ENCODE results near the gene CRNKL1. TPM values are rescaled to one million over a fixed set of nuclear protein-coding genes. Genes with fewer than 3 reads are reported as not detected.
A peak's percentile ranks its signal among the peaks of the same experiment; 100 is the strongest.

Gene CRNKL1
- total RNA-seq, 2 experiments from 2014 or later: 21.5 to 21.8 TPM

DNA sequence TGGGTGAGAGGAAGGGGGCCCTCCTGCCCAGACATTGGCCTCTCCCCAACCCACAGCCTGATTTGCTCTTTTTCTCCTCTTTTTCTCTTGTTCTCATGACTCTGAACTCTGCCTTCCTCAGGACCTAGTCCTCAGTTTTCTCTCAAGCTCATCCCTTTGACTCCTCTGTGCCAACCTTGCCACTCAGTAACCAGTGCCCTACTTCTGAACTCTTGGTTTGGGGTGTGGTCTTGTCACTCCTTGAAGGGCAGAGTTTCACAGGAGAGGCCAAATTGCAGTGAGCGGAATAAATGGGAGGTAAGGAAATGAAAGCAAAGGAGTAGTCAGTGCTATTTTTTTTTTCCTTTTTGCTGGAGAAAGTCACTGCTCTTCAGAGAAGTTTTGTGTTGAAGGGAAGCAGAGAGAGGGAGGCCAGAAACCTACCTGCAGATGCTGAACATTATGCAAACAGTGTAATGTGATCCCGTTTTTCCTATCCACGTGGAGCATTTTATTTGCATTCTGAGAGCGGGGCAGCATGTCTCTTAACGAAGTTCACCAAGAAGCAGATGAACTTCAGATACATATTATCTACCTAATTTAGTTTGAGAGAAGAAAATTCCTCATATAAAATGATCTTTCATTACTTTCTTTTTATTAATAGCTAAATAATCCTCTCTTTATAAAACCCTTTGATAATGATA is 27.0 kb upstream of the CRNKL1 start:
- ChIA-PET CTCF (no interaction called here), POLR2A (no interaction called here)
- no peaks in the 10 kb centered on the region for H3K36me3 Mint-ChIP-seq
- peaks cover 8% of the 10 kb centered on the region for H3K27me3 Mint-ChIP-seq
- no peak overlapping the region for H3K4me3 Mint-ChIP-seq
- no peaks in the 10 kb centered on the region for H3K4me1 Mint-ChIP-seq (ENCODE audit: low read depth)
- DNase-seq: no peak
- intact Hi-C loops (cut with micrococcal nuclease): no loop called here
- no peaks in the 10 kb centered on the region for H3K9me3 Mint-ChIP-seq
- no peak overlapping the region for H3K27ac Mint-ChIP-seq

DNA sequence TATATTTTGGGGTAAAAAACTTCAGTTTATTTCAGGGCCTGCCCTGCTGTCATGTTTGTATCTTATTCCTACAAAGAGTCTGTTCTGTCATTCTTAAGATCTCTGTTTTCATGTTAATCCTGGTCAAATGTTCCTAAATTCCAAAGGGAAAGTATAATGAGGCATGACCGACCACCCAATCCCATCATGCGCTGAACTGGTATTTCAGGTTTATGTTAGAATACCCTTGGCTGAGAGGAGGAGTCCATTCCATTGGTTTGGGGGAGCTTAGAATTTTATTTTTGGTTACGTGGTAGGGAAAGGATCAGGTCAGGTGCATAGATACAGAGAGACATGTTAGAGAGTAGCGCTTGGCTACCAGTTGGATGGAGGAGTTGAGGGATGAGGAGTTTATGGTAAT is 25.8 kb upstream of the CRNKL1 start:
- H3K27ac Mint-ChIP-seq: no peak overlapping the region
- CTCF ChIA-PET: no interaction called here

DNA sequence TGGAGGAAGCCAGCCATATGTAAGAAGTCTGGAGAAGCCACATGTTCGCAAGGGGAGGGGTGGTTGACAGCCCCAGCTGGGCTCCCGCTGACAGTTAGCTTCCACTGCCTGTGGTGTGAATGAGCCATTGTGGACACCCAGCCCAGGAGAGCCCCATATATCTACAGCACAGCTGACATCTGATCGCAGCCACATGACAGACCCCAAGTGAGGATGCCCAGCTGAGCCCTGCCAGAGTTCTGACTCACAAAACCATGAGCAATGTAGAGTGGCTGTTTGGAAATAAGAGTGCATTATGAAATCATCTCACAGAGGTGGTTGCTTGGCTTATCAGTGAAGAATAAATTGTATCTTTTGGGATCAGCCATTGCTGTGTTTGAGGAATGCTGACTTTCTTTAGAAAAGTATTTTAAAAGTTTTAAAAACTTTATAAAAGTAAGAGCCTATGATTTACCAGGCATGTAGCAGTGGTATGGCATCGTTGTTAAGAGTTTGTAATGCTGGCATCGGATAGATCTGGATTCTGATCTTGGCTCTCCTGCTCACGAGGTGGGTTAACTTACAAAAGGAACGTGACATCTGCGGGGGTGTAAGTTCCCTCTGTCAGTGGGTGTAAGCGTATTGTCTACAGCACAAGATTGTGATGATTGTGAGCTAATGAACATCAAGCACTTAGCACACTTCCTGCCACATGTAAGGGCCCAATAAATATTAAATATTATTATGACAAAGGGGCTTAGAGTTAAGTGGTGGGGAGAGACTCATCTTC is 24.2 kb upstream of the CRNKL1 start:
- no peaks in the 10 kb centered on the region for H3K4me1 Mint-ChIP-seq (ENCODE audit: low read depth)
- CTCF ChIA-PET: no interaction called here
- H3K27me3 Mint-ChIP-seq: peaks cover 6% of the 10 kb centered on the region
- intact Hi-C loops (cut with micrococcal nuclease): no loop called here
- no peak overlapping the region for H3K27ac Mint-ChIP-seq
- no peaks in the 10 kb centered on the region for H3K36me3 Mint-ChIP-seq
- no peak overlapping the region for H3K4me3 Mint-ChIP-seq
- no peaks in the 10 kb centered on the region for H3K9me3 Mint-ChIP-seq
- POLR2A ChIA-PET: no interaction called here
- no peak for DNase-seq

More for the DNA sequence above, 25.8 kb upstream of the CRNKL1 start:
- Mint-ChIP-seq H3K36me3 (no peaks in the 10 kb centered on the region), H3K9me3 (no peaks in the 10 kb centered on the region), H3K27me3 (peaks cover 10% of the 10 kb centered on the region), H3K4me1 (ENCODE audit: low read depth) (no peaks in the 10 kb centered on the region), H3K4me3 (no peak overlapping the region)
- DNase-seq: no peak
- intact Hi-C loops (cut with micrococcal nuclease): no loop called here
- POLR2A ChIA-PET: no interaction called here

DNA sequence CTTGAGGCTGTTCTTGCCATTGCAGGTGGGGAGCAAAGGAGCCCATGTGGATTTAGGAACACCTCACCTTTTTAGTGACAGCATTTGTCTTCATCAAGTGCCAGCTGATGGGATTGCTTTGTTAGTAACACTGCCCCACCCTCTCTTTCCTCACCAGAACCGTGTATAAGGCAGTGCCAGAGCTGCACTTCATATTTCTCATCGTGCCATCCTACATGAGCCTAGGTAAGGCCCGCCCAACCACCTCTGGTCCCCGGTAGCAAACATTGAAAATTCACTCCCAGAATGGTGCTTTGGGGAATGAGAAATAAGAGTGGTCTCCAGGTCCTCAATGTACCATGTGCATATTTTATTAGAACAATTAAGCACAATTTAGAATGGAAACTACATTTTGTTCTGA is 22.8 kb upstream of the CRNKL1 start:
- H3K27ac Mint-ChIP-seq: no peak overlapping the region
- H3K36me3 Mint-ChIP-seq: no peaks in the 10 kb centered on the region
- ChIA-PET POLR2A (no interaction called here), CTCF (no interaction called here)
- intact Hi-C loops (cut with micrococcal nuclease): no loop called here
- no peaks in the 10 kb centered on the region for H3K9me3 Mint-ChIP-seq
- DNase-seq: no peak
- no peak overlapping the region for H3K4me3 Mint-ChIP-seq
- H3K4me1 Mint-ChIP-seq (ENCODE audit: low read depth): no peaks in the 10 kb centered on the region
- H3K27me3 Mint-ChIP-seq: peaks cover 6% of the 10 kb centered on the region

DNA sequence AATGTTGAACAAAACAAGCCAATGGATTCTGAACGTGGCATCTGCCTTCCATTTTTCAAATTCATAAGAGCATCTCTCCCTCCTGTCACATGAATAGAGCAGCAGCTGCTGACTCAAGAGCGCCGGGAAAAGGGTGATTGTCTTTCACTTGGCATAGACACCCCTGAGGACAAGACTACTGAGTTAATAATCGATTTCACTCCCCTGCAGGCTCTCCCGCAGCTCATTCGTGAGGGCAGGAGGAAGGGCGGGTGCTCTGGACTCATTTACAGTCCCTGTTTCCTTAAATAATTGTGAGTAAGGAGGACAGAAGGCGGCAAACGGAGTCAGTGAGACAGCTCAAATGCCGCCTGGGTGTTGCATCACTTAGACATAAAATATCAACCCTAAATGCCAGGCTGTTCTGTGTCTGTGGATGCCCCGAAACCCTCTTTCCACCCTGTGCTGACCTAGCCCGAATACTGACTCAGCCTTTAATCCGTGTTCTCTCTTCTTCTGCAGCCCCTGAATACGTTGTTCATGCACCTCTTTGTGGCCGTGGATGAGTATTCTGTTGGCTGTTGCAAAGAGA is 21.6 kb upstream of the CRNKL1 start:
- Mint-ChIP-seq H3K4me1 (ENCODE audit: low read depth) (no peaks in the 10 kb centered on the region), H3K27me3 (peaks cover 4% of the 10 kb centered on the region), H3K36me3 (no peaks in the 10 kb centered on the region), H3K27ac (no peak overlapping the region), H3K9me3 (no peaks in the 10 kb centered on the region), H3K4me3 (no peak overlapping the region)
- POLR2A ChIA-PET: no interaction called here
- intact Hi-C loops (cut with micrococcal nuclease): no loop called here
- CTCF ChIA-PET: interaction anchor here (0.6 kb wide), 1 partner anchor 520 kb away, joined by 3 read pairs; no protein-coding TSS in a partner anchor
- no peak for DNase-seq

DNA sequence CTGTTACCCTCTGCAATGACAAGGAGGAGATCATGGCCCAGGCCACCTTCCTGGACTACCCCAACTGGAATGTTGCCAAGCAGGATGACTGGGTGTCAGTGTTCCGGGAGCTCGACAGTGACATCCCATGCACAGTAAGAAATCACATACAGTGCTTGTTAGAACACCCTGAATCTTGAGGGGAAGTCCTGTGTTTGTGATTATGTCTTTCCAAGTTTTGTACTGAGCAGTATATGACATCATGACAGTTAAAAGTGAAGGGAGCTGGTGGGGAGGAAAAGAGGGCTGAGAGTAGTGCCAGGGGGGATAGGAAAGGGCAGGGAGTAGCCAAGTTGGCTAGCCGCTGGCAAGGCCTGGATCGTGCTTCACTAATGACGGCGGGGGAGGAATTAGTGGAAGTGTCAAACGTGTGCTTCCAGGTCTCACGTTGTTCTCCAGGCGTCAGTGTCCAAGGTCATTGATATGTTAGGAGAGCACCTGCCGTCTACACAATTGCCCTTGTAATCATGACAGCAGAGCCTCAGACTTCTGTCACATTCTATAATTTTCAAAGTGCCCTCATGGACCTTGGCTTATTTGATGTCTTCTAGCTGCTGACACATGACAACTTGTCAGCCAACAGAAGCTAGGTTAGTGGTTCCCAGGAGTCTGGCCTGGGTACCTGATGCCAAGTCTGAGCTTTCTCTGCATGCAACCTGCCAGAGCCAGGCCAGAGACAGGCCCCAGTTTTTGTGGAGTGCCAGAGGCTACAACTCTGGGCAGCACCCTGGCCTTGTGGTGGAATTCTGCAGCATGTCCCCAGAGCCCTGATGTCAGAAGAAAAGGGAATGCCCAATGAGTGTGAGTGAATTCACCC is 18.8 kb upstream of the CRNKL1 start:
- no peaks in the 10 kb centered on the region for H3K36me3 Mint-ChIP-seq
- H3K4me1 Mint-ChIP-seq (ENCODE audit: low read depth): no peaks in the 10 kb centered on the region
- POLR2A ChIA-PET: no interaction called here
- H3K4me3 Mint-ChIP-seq: no peak overlapping the region
- H3K27me3 Mint-ChIP-seq: peaks cover 4% of the 10 kb centered on the region
- H3K9me3 Mint-ChIP-seq: no peaks in the 10 kb centered on the region
- CTCF ChIA-PET: no interaction called here
- DNase-seq: no peak
- no peak overlapping the region for H3K27ac Mint-ChIP-seq
- intact Hi-C loops (cut with micrococcal nuclease): no loop called here

DNA sequence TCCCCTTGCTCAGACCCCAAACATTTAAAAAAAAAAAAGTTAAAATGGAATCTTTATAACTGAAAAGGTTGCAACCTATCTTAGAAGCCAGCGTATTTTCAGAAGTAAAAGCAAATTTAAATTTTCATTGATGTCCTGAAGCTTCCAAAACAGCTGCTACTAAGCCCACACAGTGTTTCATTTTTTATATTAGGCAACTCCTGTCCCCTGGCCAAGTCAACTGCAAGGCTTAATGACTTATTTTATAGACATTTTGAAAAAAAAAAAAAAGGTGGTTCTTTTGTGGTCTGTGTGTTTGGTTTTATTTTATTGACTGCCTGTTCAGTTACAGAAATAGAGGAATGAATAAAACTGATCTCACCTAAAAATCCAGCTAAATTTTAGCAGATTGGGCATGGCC is 13.1 kb upstream of the CRNKL1 start:
- no peaks in the 10 kb centered on the region for H3K4me1 Mint-ChIP-seq (ENCODE audit: low read depth)
- H3K27me3 Mint-ChIP-seq: peaks cover 12% of the 10 kb centered on the region
- no peaks in the 10 kb centered on the region for H3K9me3 Mint-ChIP-seq

DNA sequence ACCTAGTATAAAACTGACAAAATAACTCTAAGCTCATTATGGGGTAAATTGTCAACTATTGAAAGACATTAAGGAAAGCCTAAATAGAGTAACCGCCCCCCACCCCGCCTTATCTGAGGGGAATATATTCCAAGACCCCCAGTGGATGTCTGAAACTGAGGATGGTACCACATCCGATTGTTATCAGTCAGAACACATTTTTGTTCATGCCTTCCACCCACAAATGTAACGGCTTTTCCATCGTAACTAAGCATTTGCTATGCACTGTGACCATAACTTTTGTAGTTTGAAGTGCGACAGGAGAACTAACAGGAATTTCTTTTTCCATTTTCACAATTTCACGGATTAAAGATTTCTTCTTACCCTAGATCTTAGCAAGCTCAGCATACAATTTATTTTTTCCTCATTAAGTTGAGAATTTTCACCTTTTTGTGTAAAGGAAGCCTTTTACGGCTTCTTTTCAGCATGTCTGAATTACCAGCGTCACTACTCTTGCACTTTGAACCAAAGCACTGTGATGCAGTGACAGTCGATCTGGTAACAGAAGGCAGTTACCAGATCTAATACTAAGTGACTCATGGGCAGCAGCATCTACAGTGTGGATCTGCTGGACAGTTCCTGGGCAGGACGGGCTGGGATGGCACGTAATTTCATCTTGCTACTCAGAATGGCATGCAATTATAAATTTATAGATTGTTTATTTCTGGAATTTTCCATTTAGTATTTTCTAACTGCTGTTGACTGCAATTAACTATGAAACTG is 11.9 kb upstream of the CRNKL1 start:
- no peaks in the 10 kb centered on the region for H3K36me3 Mint-ChIP-seq
- H3K27me3 Mint-ChIP-seq: peaks cover 12% of the 10 kb centered on the region
- intact Hi-C loops (cut with micrococcal nuclease): no loop called here
- H3K4me1 Mint-ChIP-seq (ENCODE audit: low read depth): no peaks in the 10 kb centered on the region
- no peaks in the 10 kb centered on the region for H3K9me3 Mint-ChIP-seq
- DNase-seq: no peak
- ChIA-PET CTCF (no interaction called here), POLR2A (no interaction called here)
- H3K4me3 Mint-ChIP-seq: no peak overlapping the region
- no peak overlapping the region for H3K27ac Mint-ChIP-seq

More for the DNA sequence above, 13.1 kb upstream of the CRNKL1 start:
- no peak overlapping the region for H3K4me3 Mint-ChIP-seq
- intact Hi-C loops (cut with micrococcal nuclease): no loop called here
- no peak for DNase-seq
- ChIA-PET CTCF (no interaction called here), POLR2A (no interaction called here)
- no peaks in the 10 kb centered on the region for H3K36me3 Mint-ChIP-seq
- H3K27ac Mint-ChIP-seq: no peak overlapping the region

DNA sequence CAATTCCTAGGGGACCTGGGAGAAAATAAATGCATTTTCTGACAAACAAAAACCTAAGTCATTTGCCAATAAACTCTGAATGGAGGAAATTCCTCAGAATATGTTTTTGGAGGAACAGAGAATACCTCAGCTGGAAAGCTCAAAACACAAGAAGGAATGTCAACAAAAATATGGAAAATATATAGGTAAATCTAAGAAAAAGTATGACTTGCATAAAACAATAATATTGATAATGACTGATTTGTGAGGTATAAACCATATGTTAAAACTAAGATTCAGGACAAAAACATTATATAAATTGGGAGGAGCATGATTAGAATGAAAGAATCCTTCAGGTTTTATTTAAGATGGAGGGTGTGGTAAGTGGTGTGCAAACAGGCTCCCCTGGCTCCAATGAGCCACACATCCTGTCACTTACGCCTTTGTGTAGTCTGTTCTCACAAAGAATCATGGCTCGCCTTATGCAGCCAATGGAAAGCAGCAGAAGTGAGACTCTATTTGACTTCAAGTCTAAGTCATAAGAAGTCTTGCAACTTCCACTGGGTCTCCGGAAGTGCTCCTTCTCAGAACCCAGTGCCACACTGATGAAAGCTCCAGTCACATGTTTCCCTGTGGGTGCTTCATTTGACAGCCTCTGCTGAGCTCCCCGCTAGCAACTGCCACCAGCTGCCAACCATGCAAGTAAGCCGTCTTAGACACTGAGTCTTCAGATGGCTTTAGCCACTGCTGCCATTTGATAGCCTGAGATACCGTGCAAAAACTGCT is 8.2 kb upstream of the CRNKL1 start:
- POLR2A ChIA-PET: no interaction called here
- Mint-ChIP-seq H3K4me3 (no peak overlapping the region), H3K27ac (no peak overlapping the region), H3K36me3 (no peaks in the 10 kb centered on the region), H3K4me1 (ENCODE audit: low read depth) (no peaks in the 10 kb centered on the region), H3K9me3 (no peaks in the 10 kb centered on the region), H3K27me3 (peaks cover 18% of the 10 kb centered on the region)
- no peak for DNase-seq
- intact Hi-C loops (cut with micrococcal nuclease): no loop called here
- CTCF ChIA-PET: no interaction called here

DNA sequence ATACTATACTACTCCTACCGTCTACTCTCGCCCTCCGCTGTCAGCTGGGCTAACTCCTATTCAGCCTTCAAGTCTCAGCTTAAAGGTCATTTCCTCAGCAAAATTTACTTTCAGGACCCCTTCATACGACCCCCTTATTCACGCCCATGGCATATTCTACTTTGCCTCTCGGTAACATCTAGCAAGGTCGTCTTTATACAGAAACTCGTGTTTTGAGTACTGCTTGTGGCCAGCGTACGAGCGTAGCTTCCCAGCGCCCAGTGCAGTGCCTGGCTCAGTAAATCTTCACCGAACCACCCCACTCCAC is 546 bp downstream of the CRNKL1 start:
- peak overlapping the region; percentile 96 for H3K27ac Mint-ChIP-seq
- intact Hi-C loops (cut with micrococcal nuclease): loop anchor here (1.0 to 10.0 kb wide), 5 partner anchors 29 to 661 kb away; partner anchors contain the start of genes INSM1, NAA20 and RALGAPA2
- H3K36me3 Mint-ChIP-seq: peaks cover 34% of the 10 kb centered on the region

DNA sequence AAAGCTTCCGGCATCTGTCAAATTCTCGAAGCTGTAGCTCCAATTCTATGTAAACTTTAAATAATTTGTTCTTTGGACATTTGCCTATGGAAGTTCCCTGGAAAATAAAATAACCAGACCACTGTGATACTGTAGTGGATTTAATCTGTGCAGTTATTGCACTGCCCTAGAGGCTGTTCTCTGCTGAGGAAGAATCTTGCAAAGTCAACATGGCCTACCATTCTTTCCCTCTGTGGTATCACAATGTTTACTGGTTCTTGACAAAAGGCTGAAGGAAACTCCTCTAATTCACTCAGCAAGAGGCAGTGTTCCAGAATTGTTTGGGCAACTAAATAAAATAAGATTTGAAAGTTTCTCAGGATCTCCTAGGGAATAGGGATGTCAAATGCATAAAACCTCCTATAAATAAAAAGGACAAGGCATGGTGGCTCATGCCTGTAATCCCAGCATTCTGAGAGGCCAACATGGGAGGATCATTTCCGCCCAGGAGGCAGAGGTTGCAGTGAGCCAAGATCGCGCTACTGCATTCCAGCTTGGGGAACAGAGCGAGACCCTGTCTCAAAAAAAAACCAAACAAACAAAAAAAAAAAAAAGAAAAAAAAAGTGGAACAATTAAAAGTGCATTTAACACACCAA is 12.4 kb downstream of the CRNKL1 start:
- Mint-ChIP-seq H3K4me3 (no peak overlapping the region), H3K9me3 (no peaks in the 10 kb centered on the region), H3K4me1 (ENCODE audit: low read depth) (no peaks in the 10 kb centered on the region), H3K27me3 (no peaks in the 10 kb centered on the region), H3K27ac (no peak overlapping the region), H3K36me3 (peaks cover 64% of the 10 kb centered on the region)
- ChIA-PET CTCF (interaction anchor here (0.7 kb wide), 1 partner anchor 320 kb away, joined by 3 read pairs; no protein-coding TSS in a partner anchor), POLR2A (no interaction called here)
- intact Hi-C loops (cut with micrococcal nuclease): no loop called here
- no peak for DNase-seq

More for the DNA sequence above, 546 bp downstream of the CRNKL1 start:
- DNase-seq: no peak
- ChIA-PET POLR2A (interaction anchor here (0.5 to 2.3 kb wide), 4 partner anchors 25 to 513 kb away, joined by 3 to 22 read pairs (median 4); partner anchors contain the start of gene NAA20), CTCF (interaction anchor here (0.8 to 2.2 kb wide), 7 partner anchors 32 to 543 kb away, joined by 3 to 19 read pairs (median 5); partner anchors contain the start of gene NAA20)
- Mint-ChIP-seq H3K4me1 (ENCODE audit: low read depth) (peaks cover 24% of the 10 kb centered on the region), H3K9me3 (no peaks in the 10 kb centered on the region), H3K27me3 (peaks cover 7% of the 10 kb centered on the region), H3K4me3 (peak overlapping the region; percentile 99)

Data from activated CD4-positive, alpha-beta memory T cell treated with anti-CD3 and anti-CD28 coated beads for 36 hours (primary cell).